Keratinocyte (primary cell): ENCODE results near the gene GSTO2.

Experiments
- CTCF ChIP-seq, 3 experiments: IDR thresholded peaks in 1 of 3; conservative IDR thresholded peaks in 1 of 3; optimal IDR thresholded peaks in 1 of 3; 2 replicates in 2 of 3; 3 replicates in 1 of 3; pipeline versions ENCODE3 to v1.5.1; 2011; ENCODE audit warnings: low read length in 3 of 3, mild to moderate bottlenecking in 3 of 3, moderate library complexity in 2 of 3, control low read depth in 1 of 3, inconsistent platforms in 1 of 3; ENCODE audit not compliant: insufficient read depth in 2 of 3; ENCODE audit errors: extremely low read depth in 1 of 3
- EZH2 ChIP-seq: IDR thresholded peaks from one replicate; pipeline ENCODE4 v1.6.1; 2012; ENCODE audit warnings: inconsistent platforms, mild to moderate bottlenecking, low read length, moderate library complexity

GRCh38 chr10:104293011-104293410, 24.0 kb downstream of the GSTO2 start:
- no peak for TF ChIP-seq CTCF (optimal IDR thresholded peaks at IDR 0.05 in 1 of 3, IDR thresholded peaks at IDR 0.05 in 1 of 3, conservative IDR thresholded peaks at IDR 0.05 in 1 of 3; ENCODE audit: extremely low read depth in 1 of 3, insufficient read depth in 2 of 3, low read length in 3 of 3)
- TF ChIP-seq EZH2: no peak
